Measurements from ENCODE around the gene EIF3K. TPM values are rescaled to one million over a fixed set of nuclear protein-coding genes. Genes with fewer than 3 reads are reported as not detected.
A peak's percentile ranks its signal among the peaks of the same experiment; 100 is the strongest.

Gene EIF3K
- total and polyA plus RNA-seq, 10 of the 15 experiments (the other 5 are each of a cell fraction or from before 2014, with no cell fraction given) = 330 to 927 (median 436) TPM

DNA sequence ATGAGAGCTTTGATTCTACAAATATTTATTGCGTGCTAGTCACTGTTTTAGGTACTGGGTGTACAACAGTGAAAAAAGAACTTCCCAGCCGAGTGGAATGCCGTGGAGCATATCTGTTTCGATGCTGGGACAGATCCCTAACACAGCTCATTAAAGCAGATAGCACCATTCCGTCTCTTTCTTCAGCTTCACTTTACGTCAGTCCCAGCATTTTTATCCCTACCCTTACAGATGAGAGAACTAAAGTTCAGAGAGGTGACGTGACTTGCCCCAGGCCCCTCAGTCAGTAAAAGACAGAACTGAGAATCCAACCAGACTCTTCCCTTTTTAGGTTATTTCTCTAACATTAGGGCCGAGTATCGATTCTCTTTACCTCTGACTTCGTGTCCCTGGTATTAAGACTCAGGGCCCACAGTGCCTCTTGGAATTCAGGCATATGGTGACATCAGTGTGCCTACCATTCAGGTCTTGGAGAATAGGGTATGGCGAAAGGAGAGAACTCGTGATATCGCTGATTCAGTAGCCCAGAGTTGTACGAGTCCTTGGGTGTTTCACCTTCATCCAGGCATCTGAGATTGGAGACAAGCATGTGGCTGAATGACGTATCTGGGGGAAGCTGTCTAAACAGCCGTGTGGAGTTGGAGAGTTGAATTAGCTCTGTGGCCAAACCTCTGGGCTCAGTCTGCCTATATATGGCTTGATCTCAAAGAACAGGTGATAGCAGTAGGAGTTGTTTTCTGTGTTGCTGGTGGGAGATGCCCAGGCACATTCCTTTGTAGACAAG lies 55.6 kb downstream of the EIF3K start:
- peak overlapping the region; percentile 33 for H3K4me2 ChIP-seq (ENCODE audit: control insufficient read depth, insufficient read depth)
- H3K9me3 ChIP-seq (replicated peaks; ENCODE audit: control insufficient read depth, insufficient read depth, low read length) = no peaks in the 10 kb centered on the region
- in situ Hi-C loops (cut with MboI) = no loop called here
- TF ChIP-seq SPI1 (IDR thresholded peaks at IDR 0.05; ENCODE audit: borderline replicate concordance, insufficient read depth, low read depth, low read length) = peak; percentile 66; the same call in 1 of the 2 replicates
- peak; percentile 10; the same call in 1 of the 2 replicates for TF ChIP-seq POLR2AphosphoS5 (IDR thresholded peaks at IDR 0.05; ENCODE audit: low read length)
- 0 out of 2 replicates have a peak, but pooled peaks have one; percentile 15 for TF ChIP-seq RUNX3 (IDR thresholded peaks at IDR 0.05; ENCODE audit: low read length)
- peak; percentile 40; the same call in 1 of the 2 replicates for TF ChIP-seq CREB1 (IDR thresholded peaks at IDR 0.05; ENCODE audit: low read depth)
- no peak for TF ChIP-seq MEF2B (IDR thresholded peaks at IDR 0.05; ENCODE audit: partially characterized antibody, poor library complexity, severe bottlenecking)
- TF ChIP-seq SRF (IDR thresholded peaks at IDR 0.05; ENCODE audit: low read depth in 2 of 2, low read length in 2 of 2) = peak; percentile 73 to 94
- TF ChIP-seq ZNF217 (IDR thresholded peaks at IDR 0.05) = no peak
- H3K9ac ChIP-seq (ENCODE audit: control insufficient read depth, insufficient read depth, low read length) = peak overlapping the region; percentile 12; the same call in 1 of the 2 replicates
- H2AFZ ChIP-seq (ENCODE audit: control insufficient read depth, low read depth, low read length) = no peak overlapping the region
- peaks cover 70% of the 10 kb centered on the region for H3K79me2 ChIP-seq (ENCODE audit: control insufficient read depth, insufficient read depth, low read length)
- POLR2A ChIA-PET = interaction anchor here (1.0 kb wide), 1 partner anchor 16 kb away, joined by 4 read pairs; no protein-coding TSS in a partner anchor
- no peaks in the 10 kb centered on the region for H4K20me1 ChIP-seq (ENCODE audit: control insufficient read depth, insufficient read depth)
- RAD21 ChIA-PET (ENCODE audit: unreplicated experiment) = interaction anchor here (0.6 kb wide), 2 partner anchors 27 to 40 kb away, joined by 3 read pairs; partner anchors contain the start of gene ACTN4
- whole genome bisulfite sequencing (ENCODE audit: insufficient coverage, insufficient replicate concordance, low lambda C conversion rate, missing lambda C conversion rate) = 91% methylated on average over 16 of the region's 16 CpGs
- BruUV-seq (replicated peaks) = TSS peak; percentile 26
- FAIRE-seq = peak; percentile 41
- CTCF ChIA-PET = interaction anchor here (0.5 kb wide), 1 partner anchor 175 kb away, joined by 4 read pairs; no protein-coding TSS in a partner anchor
- SMC1A ChIA-PET (ENCODE audit: uncharacterized antibody, unreplicated experiment) = interaction anchor here (1.0 kb wide), 1 partner anchor 12 kb away, joined by 5 read pairs; no protein-coding TSS in a partner anchor
- H3K4me3 ChIP-seq = peak overlapping the region; percentile 13; the same call in 1 of the 2 replicates
- peaks cover 52% of the 10 kb centered on the region for H3K4me1 ChIP-seq (ENCODE audit: control insufficient read depth, insufficient read depth, low read length)
- no peak for DNase-seq (ENCODE audit: low read depth, low spot score)
- peak overlapping the region; percentile 79 for H3K27ac ChIP-seq (ENCODE audit: control insufficient read depth, insufficient read depth)
- H3K36me3 ChIP-seq (ENCODE audit: control insufficient read depth in 2 of 2, insufficient read depth in 2 of 2, low read length in 1 of 2) = peaks cover 0 to 5% of the 10 kb centered on the region in 2 experiments; a peak in 2 of 4 replicates
- ATAC-seq = peak; percentile 66
- intact Hi-C loops (cut with micrococcal nuclease; ENCODE audit: unreplicated experiment) = no loop called here
- H3K27me3 ChIP-seq (replicated peaks in 1 of 2; ENCODE audit: control insufficient read depth in 2 of 2, insufficient read depth in 2 of 2, low read length in 1 of 2) = no peaks in the 10 kb centered on the region

Data from GM12878 (cell line).